HK-2 (cell line): Measurements from ENCODE around the gene DTX3L.
"Not testable (repeated sequence)": the region's sequence is repeated elsewhere in the genome, so short reads cannot be mapped to it uniquely, and the experiment has no call there.

ENCODE experiments used
- DNase-seq: peaks from one replicate; pipeline ENCODE4 v3.0.0-alpha.2; 2018; ENCODE audit not compliant: unreplicated experiment

DTX3L gene

DNA sequence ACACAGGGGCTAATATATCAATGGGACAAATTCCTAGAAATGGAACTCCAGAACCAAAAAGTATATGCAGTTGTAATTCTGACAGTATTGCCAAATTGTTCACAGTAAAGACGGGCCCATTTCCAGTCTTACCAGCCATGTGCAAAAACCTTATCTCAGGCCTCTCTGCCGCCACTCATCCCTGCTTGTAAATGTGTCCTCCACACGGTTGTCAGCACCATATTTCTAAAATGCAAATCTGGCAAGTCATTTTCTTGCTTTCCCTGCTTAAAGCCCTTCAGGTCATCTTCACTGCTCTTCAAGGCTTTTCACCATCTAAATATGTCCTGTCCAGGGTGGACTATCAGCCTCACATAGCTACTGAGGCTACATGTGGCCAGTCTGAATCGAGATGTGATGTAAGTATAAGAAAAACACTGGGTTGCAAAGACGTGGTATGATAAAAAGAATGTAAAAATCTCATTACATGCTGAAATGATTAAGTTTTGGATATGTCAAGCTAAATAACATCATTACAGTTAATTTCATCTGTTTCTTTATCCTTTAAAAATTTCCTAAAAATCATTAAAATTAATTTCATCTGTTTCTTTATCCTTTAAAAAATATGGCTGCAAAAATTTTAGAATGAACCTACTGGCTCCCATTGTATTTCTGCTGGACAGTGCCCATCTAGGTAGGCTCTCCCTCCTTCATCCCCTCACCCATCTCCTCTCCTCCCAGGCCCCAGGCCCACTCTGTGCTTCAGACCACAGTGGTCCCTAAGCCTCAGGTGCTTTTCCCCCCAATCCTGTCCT, 1.0 kb upstream of the DTX3L start:
- DNase-seq: no peak

DNA sequence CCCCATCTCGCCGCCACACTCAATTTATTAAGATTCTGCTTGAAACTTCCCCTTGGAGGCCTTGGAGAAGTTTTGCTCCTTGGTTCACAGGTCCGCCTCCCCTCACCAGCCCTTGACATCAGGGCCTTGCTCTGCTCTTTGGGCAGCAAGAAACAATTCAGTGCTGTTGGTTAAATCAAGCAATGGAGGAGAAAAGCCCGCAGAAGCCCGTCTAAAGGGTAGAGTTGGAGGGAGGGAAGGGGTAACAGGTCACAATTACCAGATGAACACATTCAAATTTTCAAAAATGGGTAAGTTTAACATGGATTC, 467 bp upstream of the DTX3L start:
- DNase-seq: no peak

DNA sequence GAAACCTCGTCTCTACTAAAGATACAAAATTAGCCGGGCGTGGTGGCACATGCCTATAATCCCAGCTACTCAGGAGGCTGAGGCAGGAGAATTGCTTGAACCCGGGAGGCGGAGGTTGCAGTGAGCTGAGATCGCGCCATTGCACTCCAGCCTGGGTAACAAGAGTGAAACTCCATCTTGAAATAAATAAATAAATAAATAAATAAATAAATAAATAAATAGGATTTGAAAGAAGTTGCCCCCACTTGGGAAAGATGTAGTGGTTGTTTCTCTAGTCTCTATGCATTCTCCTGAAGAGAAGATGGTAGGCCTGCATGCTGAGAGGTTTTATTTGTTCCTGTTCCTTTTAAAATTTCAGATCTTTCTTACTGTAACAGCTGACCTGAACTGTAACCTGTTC, 4.0 kb downstream of the DTX3L start:
- not testable (repeated sequence) for DNase-seq

DNA sequence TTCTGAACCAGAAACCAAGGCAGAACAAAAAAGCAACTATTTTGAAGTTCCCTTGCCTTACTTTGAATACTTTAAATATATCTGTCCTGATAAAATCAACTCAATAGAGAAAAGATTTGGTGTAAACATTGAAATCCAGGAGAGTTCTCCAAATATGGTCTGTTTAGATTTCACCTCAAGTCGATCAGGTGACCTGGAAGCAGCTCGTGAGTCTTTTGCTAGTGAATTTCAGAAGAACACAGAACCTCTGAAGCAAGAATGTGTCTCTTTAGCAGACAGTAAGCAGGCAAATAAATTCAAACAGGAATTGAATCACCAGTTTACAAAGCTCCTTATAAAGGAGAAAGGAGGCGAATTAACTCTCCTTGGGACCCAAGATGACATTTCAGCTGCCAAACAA, 4.6 kb downstream of the DTX3L start:
- DNase-seq: no peak

DNA sequence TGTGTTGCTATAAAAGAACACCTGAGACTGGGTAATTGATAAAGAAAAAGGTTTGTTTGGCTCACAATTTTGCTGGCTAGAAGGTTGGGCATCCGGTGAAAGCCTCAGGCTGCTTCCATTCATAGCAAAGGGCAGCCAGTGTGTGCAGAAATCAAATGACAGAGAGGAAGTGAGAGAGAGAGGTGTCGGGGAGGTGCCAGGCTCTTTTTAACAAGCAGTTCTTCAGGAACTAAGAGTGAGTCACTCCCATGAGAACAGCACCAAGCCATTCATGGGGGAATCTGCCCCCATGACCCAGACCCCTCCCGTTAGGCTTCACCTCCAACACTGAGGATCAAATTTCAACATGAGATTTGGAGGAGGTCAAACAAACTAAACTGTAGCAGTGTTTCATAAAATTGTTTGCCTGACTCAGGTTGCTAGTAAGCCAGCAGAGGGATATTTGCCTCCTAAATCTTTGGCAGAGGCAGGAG, 8.8 kb downstream of the DTX3L start:
- DNase-seq: peak; percentile 32

DNA sequence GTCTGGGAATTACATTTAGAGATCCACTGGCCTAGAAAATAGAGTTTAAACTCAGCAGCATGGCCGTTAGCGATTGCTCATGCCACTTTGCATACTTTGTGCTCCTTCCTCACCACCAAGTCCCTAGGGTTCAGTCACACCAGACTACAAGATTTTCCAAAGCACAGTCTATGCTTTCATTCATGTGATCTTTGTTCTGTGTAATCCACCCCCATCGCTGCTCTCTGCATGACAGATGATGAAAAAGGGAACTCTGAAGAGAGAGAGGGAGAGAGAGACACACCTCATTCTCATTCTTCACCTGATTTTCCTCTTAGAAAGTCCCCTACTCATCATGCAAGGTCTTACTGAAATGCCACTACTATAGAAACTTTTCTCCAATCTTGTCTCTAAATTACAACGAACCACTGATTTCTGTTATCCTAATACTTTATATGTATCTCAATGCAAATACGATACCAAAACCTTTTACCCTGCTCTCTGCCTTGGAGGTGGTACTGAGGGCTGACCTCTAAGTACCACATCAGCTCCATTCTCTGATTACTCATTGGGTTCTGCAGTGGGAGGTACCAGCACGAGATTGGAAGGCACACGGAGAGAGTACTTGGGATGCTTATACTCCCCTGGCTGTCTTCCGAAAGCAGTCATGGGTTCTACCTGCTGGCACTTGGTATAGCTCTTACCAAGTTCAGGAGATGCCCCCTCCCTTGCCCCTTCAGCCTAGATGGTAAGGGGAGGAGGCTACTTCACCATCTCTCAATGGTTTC, 12.2 kb downstream of the DTX3L start:
- no peak for DNase-seq

DNA sequence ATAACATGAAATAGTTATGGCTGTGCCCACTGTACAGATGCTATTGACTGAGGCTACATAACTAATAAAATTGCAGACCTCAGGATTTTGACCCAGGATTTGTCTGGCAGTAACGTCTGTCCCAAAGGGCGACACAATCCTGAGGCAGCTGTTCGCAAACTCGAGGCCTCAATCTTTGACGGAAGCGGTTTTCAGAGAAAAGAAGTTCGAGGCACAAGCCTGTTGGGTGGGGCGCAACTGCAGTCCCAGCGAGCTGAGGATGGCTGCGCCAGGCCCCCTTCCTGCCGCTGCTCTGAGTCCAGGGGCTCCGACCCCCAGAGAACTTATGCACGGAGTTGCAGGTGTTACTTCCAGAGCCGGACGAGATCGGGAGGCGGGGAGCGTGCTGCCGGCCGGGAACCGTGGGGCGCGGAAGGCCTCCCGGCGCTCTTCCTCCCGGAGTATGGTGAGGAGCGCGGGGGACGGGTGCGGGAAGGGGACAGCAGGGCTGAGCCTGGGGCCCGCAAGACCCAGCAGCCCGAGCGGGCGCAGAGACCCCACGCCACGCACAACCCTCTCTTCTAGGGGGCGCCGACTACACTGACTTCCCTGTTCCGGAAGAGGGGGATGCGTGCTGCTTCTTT, 13.4 kb downstream of the DTX3L start, which contains the start of gene PARP15:
Gene PARP15, plus strand, starts transcription at position 242 of the 623 bp plus-strand sequence. Its CDS starts 18 bp downstream, at position 260.
- DNase-seq: no peak

DNA sequence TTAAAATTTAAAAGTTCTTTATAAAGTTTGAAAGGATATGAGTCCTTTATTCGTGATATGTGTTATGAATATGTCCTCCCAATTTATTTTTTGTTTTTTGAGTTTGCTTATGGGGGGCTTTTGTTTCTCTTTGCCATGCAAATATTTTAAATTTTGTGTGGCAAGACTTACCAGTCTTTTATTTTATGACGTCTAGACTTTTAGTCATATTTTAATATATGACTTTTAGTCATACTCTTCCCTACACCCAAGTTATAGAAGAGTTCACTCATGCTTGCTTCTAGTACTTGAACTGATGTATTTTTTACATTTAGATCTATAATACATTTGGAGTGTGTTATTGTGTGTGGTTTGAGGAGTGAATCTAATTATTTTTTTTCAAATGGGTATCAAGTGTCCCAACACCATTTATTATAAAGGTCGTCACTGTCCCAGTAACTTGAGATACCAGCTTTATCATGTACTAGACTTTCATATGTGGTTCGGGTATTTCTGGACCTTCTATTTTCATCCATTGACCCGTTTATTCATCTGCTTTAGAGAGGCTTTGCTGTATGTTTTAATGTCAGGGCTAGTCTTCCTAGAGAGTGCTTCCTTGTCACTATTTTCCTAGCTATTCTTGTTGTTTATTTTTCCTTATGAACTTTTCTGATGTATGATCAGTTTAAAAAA, 14.1 kb downstream of the DTX3L start:
- DNase-seq: no peak

DNA sequence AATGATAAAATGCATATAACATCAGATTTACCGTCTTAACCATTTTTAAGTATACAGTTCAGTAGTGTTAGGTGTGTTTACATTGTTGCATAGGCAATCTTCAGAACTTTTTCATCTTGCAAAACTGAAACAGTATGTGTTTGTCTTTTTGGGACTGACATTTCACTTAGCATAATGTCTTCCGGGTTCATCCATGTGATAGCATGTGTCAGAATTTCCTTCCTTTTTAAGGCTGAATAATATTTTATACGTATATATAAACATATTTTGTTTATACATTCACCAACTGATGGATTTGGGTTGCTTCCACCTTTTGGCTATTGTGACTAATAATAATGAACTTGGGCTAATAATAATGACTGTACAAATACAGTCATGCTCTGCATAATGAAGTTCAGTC, 16.3 kb downstream of the DTX3L start:
- DNase-seq: no peak

DNA sequence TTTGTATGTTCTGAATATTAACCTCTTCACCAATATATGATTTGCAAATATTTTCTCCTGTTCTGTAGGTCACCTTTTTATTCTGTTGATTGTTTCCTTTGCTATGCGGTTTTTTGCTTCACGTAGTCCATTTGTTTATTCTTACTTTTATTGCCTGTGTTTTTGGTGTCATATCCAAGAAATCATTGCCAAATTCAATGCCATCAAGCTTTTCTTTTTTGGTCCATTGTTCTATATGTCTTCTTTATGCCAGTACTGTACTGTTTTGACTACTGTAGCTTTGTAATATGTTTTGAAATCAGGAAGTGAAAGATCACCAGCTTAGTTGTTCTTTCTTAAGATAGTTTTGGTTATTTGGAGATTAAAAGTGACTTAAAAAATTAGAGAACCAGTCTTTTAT, 17.5 kb downstream of the DTX3L start:
- DNase-seq: no peak

DNA sequence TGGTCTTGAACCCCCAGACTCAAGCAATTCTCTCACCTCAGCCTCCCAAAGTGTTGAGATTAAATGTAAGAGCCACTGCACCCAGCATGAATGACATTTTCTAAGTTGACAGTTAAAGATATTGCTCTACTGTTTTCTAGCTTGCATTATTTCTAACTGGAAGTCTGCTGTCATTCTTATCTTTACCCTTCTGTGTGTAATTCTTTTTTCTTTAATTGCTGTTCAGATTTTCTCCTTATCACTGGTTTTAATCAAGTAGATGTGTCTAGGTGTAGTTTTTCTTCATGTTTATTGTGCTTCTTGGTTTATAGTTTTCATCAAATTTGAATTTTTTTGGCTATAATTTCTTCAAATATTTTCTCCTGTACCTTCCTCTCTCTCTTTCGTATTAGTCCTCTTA, 18.3 kb downstream of the DTX3L start:
- DNase-seq: no peak

DNA sequence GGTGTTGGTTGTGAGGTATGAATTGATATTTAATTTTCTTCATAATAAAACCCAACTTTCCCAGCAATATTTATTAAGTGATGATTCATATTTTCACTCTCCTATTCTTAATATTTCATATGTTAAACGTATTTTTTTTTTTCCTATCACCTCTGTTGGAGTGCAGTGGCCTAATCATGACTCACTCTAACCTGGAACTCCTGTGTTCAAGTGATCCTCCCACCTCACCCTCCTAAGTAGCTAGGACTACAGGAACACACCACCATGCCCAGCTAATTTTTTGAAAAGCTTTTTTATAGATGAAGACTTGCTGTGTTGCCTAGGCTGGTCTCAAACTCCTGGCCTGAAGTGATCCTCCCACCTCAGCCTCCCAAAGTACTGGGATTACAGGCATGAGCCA, 22.0 kb downstream of the DTX3L start:
- DNase-seq: no peak

DNA sequence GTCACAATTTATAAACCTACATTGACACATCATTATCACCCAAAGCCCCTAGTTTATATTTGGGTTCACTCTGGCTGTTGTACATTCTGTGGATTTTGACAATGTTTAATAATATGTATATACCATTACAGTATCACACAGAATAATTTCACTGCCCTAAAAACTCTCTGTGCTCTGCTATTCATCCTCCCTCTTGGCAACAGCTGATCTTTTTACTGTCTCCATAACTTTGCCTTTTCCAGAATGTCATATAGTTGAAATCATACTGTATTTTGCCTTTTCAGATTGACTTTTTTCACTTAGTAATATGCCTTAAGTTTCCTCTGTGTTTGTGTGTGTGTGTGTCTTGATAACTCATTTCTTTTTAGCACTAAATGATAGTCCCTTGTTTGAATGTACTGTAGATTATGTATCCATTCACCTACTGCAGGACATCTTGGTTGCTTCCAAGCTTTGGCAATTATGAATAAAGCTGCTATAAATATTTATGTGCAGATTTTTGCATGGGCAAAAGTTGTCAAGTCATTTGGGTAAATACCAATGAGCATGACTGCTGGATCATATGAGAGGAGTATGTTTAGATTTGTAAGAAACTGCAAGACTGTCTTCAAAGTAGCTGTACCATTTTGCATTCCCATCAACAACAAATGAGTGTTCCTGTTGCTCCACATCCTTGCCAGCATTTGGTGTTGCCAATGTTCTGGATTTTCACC, 22.8 kb downstream of the DTX3L start:
- no peak for DNase-seq

DNA sequence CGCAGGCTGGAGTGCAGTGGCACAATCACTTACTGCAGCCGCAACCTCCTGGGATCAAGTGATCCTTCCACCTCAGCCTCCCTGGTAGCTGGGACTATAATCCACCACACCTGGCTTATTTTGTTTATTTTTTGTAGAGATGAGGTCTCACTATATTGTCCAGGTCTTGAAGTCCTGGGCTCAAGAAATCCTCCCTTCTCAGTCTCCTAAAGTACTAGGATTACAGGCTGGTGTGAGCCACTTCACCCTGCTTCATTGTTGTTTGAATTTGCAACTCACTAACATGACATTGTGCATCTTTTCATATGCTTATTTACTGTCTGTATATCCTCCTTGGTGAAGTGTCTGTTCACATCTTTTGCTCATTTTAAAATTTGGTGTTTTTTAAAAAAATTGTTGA, 23.4 kb downstream of the DTX3L start:
- DNase-seq: no peak

DNA sequence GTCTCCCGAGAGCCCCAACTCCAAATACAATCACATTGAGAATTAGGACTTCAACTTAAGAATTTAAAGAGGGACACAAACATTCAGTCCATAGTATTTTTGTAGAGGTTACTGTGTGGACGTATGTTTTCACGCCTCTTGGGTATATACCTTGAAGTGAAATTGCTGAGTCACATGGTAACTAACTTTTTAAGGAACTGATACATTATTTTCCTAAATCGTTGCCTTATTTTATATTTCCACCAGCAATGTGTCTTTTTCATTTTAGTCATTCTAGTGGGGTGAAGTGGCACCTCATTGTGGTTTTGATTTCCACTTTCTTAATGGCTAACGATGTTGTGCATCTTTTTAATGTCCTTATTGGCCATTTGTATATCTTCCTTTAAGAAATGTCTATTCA, 25.2 kb downstream of the DTX3L start:
- DNase-seq: no peak

DNA sequence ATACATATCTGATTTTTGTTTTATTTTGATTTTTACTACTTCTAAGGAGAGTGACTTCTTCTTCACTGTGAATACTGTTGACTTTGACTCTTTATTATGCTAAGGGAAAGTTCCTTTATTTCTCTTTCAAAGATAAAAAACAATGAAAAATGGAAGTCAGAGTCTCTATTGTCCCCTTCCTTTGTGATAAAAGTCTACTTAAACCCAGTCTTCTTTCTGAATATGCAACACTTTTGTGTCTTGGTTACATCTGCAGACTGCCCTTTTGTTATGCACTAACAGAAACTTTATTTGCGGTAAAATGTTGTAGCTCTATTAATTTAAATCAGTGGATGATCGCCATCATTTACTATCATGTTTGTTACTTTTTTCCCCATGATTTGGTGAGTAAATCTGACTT, 26.5 kb downstream of the DTX3L start:
- DNase-seq: no peak

DNA sequence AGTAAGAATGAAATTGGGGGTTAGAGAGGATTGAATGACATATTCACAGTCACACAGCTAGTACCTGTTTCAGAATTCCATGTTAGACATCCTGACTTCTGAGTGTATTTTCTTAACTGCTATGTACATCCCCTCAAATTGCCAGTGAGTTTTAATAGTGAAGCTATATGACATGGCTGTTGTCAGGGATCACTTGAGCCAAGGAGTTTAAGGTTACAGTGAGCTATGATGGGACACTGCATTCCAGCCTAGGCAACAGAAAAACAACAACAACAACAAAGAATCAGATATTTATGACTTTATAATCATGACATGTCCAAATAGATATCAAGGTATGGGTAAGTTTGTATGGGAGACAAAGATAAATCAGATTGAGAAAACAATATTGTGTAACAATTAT, 29.9 kb downstream of the DTX3L start:
- no peak for DNase-seq

DNA sequence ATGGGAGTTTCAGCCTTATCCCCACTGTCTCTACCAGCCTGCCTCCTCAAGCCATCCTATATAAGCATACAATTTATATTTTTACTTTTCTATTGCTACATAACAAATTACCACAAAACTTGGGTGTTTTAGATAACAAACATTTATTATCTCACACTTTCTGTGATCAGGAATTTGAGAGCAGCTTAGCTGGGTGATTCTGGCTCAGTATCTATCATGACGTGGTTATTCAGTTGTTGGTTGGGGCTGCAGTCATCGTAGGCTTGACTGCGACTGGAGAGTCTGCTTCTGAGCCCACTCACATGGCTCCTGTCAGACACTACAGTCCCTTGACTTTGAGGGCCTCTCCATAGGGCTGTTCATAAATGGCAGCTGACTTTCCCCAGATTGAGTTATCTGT, 34.0 kb downstream of the DTX3L start:
- no peak for DNase-seq

DNA sequence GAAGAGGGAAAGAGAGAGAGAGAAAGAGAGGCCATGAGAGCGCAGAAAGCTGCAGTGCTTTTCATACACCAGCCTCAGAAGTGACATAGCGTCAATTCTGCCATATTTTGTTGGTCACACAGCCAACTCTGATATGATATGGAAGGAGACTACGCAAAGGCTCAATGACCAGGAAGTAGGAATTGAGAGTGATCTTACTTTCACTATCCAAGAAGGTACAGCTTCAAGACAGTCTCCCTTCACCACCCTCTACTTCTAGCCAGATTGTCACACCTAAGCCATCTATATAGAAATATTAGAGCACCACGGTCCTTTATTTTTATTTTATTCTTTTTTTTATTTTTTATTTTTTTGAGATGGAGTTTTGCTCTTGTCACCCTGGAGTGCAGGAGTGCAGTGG, 34.4 kb downstream of the DTX3L start:
- DNase-seq: no peak

DNA sequence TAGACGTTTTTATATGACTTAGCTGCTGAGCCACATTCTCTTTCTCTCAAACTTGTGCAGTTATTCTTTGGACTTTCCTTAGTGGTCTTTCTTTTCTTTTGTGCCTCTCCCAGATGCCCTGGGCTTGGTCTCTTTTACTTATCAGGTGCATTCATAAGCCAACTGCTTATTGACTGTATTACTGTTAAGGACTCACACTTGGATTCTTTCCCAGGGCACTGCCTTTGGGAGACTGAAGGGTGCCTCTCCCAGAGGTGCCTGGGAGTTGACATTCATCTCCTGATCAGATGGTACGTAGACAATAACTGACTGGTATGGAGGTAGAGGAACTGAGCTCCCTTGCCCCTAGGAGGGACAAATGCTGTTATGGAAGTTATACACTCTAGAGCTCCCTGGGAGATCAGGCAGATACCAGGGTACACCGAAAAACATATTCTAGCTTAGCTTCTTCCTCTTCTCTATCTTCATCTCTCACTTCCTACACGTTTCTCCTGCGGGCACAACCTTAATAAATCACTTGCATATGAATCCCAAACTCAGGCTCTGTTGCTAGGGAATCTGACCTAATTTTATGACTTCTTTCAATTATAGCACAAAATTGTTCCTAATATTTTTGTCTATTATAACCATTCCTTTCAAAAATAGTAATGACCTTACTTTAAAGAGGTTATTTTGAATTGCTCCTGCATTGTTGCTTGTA, 38.0 kb downstream of the DTX3L start:
- no peak for DNase-seq

DNA sequence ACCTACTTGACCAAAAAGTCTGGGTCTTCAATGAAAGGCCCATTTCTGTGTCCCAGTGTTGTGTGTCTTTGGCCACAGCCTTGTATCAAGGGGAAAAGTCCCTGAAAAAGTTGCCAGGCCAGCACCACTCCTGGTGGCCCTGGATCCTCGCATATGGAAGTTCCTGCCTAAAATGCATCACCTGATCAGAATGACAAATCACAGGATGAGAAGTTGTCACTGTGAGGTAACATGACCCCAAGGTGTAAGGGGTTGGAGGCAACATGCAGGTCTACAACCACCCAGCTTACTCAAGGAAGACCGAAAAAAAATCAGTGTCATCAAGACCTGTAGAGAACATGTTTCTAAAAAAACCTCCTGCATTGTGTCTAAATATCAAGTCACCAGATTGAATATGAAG, 38.9 kb downstream of the DTX3L start:
- no peak for DNase-seq
